HepG2 (cell line): ENCODE measurements around the gene RAPGEF6. TPM values are rescaled to one million over a fixed set of nuclear protein-coding genes. Genes with fewer than 3 reads are reported as not detected.

Source experiments
- ATAC-seq: fragments of 200-7000 bp; cut with Tn5 transposase; 3 replicates; pipeline ENCODE4 v1.9.1; 2020; ENCODE audit warnings: mild to moderate bottlenecking, moderate library complexity
- BruUV-seq: library from RNA; stranded (reverse); fragments of 400-500 nt; replicated peaks from 2 replicates; lab custom pipeline; 2021; lab: Mats Ljungman, UMichigan
- CTCF ChIA-PET: fragments of 300-600 bp; formaldehyde crosslinking; extraction: SDS; loops from one replicate; lab custom pipeline; 2021; ENCODE audit warnings: low total read pairs, inconsistent platforms, low intra/inter-chr PET ratio; lab: Yijun Ruan, JAX
- POLR2A ChIA-PET: fragments of 350-600 bp; sonication (Branson Sonifier 250); formaldehyde crosslinking; loops from one replicate; lab custom pipeline; 2020; ENCODE audit warnings: antibody characterized with exemption, inconsistent platforms; lab: Yijun Ruan, JAX
- DNase-seq: peaks from one replicate; pipeline ENCODE4 v3.0.0-alpha.2; 2015; ENCODE audit warnings: low spot score
- FAIRE-seq: peaks from 3 replicates; lab custom pipeline; 2011; peaks lifted over from hg19 to GRCh38; lab: Jason Lieb, UNC
- H2AFZ ChIP-seq: one replicate; pipeline ENCODE4 v1.6.1; 2011; ENCODE audit warnings: low read length, inconsistent platforms
- H3K27ac ChIP-seq: fragments of 300-600 bp; 3 replicates; pipeline ENCODE4 v1.8.0; 2011; ENCODE audit warnings: mixed run types, mild to moderate bottlenecking, mixed read lengths, low read length, inconsistent platforms; ENCODE audit not compliant: insufficient read depth; ENCODE audit errors: extremely low read length
- H3K27me3 ChIP-seq, 2 experiments: fragments of 200-600 bp in 1 of 2; 2 replicates in 1 of 2; 3 replicates in 1 of 2; pipeline versions ENCODE4 v1.6.0 to v1.8.0; 2011; ENCODE audit warnings: low read length in 2 of 2, mild to moderate bottlenecking in 2 of 2, moderate library complexity in 2 of 2, inconsistent platforms in 1 of 2; ENCODE audit not compliant: insufficient read depth in 2 of 2, control insufficient read depth in 1 of 2
- H3K36me3 ChIP-seq, 2 experiments: fragments of 200-600 bp in 1 of 2; replicated peaks in 1 of 2; 2 replicates in 1 of 2; 3 replicates in 1 of 2; pipeline versions ENCODE4 v1.5.1 to v1.8.0; 2011; ENCODE audit warnings: low read length in 2 of 2, inconsistent platforms in 1 of 2; ENCODE audit not compliant: insufficient read depth in 2 of 2, control insufficient read depth in 1 of 2
- H3K4me1 ChIP-seq: 2 replicates; pipeline ENCODE4 v1.5.1; 2012; ENCODE audit warnings: low read length, inconsistent platforms; ENCODE audit not compliant: insufficient read depth
- H3K4me2 ChIP-seq: 2 replicates; pipeline ENCODE4 v1.6.0; 2011; ENCODE audit warnings: low read depth, low read length, inconsistent platforms
- H3K4me3 ChIP-seq, 3 experiments: fragments of 200-600 bp in 1 of 3; sonication (generic), shearing (Covaris generic) in 1 of 3; replicated peaks in 1 of 3; 2 replicates each; pipeline ENCODE4 v1.5.1; 2011 to 2016; ENCODE audit warnings: low read length in 3 of 3, inconsistent platforms in 2 of 3, low read depth in 2 of 3, mild to moderate bottlenecking in 2 of 3, control low read depth in 1 of 3, mixed read lengths in 1 of 3; ENCODE audit not compliant: insufficient read depth in 1 of 3
- H3K79me2 ChIP-seq: one replicate; pipeline ENCODE4 v1.6.1; 2011; ENCODE audit warnings: low read length, inconsistent platforms; ENCODE audit not compliant: insufficient read depth
- H3K9ac ChIP-seq: 2 replicates; pipeline ENCODE4 v1.6.0; 2011; ENCODE audit warnings: mild to moderate bottlenecking, low read depth, low read length, inconsistent platforms; ENCODE audit not compliant: insufficient read depth
- H3K9me3 ChIP-seq: 2 replicates; pipeline ENCODE4 v1.5.1; 2012; ENCODE audit warnings: mild to moderate bottlenecking, low read length
- H4K20me1 ChIP-seq: 2 replicates; pipeline ENCODE4 v1.6.0; 2011; ENCODE audit warnings: inconsistent platforms, mild to moderate bottlenecking, low read length, moderate library complexity; ENCODE audit not compliant: insufficient read depth
- ATF7 ChIP-seq, 2 experiments: fragments of 450-650 bp in 1 of 2; sonication (generic) in 1 of 2; formaldehyde crosslinking in 1 of 2; IDR thresholded peaks; 2 replicates each; pipeline versions ENCODE4 v1.4.0 to v1.6.1; 2016 to 2020; ENCODE audit warnings: antibody characterized with exemption in 1 of 2, mild to moderate bottlenecking in 1 of 2, missing genetic modification reagents in 1 of 2
- DZIP1 ChIP-seq: sonication (generic); formaldehyde crosslinking; IDR thresholded peaks from 2 replicates; pipeline ENCODE4 v1.5.0; 2020; ENCODE audit warnings: mild to moderate bottlenecking, missing genetic modification reagents
- REXO4 ChIP-seq: sonication (generic); formaldehyde crosslinking; IDR thresholded peaks from 2 replicates; pipeline ENCODE4 v1.8.0; 2022; ENCODE audit warnings: missing genetic modification reagents, mild to moderate bottlenecking, borderline replicate concordance
- SRSF4 ChIP-seq: fragments of 200-400 bp; formaldehyde crosslinking; IDR thresholded peaks from one replicate; pipeline ENCODE4 v1.6.1; 2018; ENCODE audit warnings: mild to moderate bottlenecking, low read depth, low read length, moderate library complexity; ENCODE audit not compliant: poor library complexity, severe bottlenecking
- SRSF9 ChIP-seq: fragments of 200-400 bp; formaldehyde crosslinking; IDR thresholded peaks from 2 replicates; pipeline ENCODE4 v1.6.1; 2018; ENCODE audit warnings: borderline replicate concordance, mild to moderate bottlenecking, low read depth, low read length; ENCODE audit not compliant: insufficient read depth, poor library complexity, severe bottlenecking
- ZBTB4 ChIP-seq: sonication (generic); formaldehyde crosslinking; IDR thresholded peaks from 2 replicates; pipeline ENCODE4 v1.4.0; 2020; ENCODE audit warnings: missing genetic modification reagents, mild to moderate bottlenecking, borderline replicate concordance
- ZNF367 ChIP-seq: sonication (generic); formaldehyde crosslinking; IDR thresholded peaks from 2 replicates; pipeline ENCODE4 v1.4.0; 2020; ENCODE audit warnings: missing genetic modification reagents, borderline replicate concordance
- WGBS: methylation state at CpG from one replicate; pipeline ENCODE4 v1.1.6; 2017; ENCODE audit warnings: low lambda C conversion rate; 5-methylcytosine and 5-hydroxymethylcytosine counted together
- in situ Hi-C: cut with HindIII; loops from 2 replicates; pipeline ENCODE4 v1.10.0; 2017; ENCODE audit warnings: low pct_unique_long_range_greater_than_20kb; ENCODE audit not compliant: extremely low pct_ligation_motif_present
- intact Hi-C: fragments of 100-400 bp; cut with micrococcal nuclease; formaldehyde crosslinking; loops from one replicate; pipeline ENCODE4 v1.10.0; 2022; ENCODE audit not compliant: unreplicated experiment
- polyA plus RNA-seq, 8 experiments: library from polyadenylated mRNA; depleted of rRNA in 3 of 8; stranded (reverse) in 7 of 8; unstranded in 1 of 8; fragments of >200 nt; fragmentation: Illumina TruSeq in 4 of 8; extraction: Trizol in 4 of 8; gene quantifications; 2 replicates each; pipeline versions ENCODE4 v1.2.1 to v1.2.3, GENCODE V29; 2011 to 2016; ENCODE audit warnings: low read depth in 4 of 8, missing spikeins in 1 of 8, mixed read lengths in 1 of 8; ENCODE audit not compliant: insufficient read depth in 1 of 8
- total RNA-seq, 5 experiments: library from RNA; depleted of rRNA; stranded (reverse); fragments of >200 nt; fragmentation: Illumina TruSeq; extraction: Trizol; gene quantifications; 2 replicates each; pipeline ENCODE4 v1.2.3, GENCODE V29; 2016; ENCODE audit warnings: low read depth in 1 of 5

The RAPGEF6 gene
- total and polyA plus RNA-seq, 2 of the 13 experiments (the other 11 are each of a cell fraction or from before 2014, with no cell fraction given): 7.7 to 24.6 TPM

- TF ChIP-seq DZIP1: no peak
- no peak for TF ChIP-seq SRSF4
Measured at GRCh38 chr5:131389869-131390265, 245.2 kb downstream of the RAPGEF6 start (continued).

GRCh38 chr5:131389096-131389868, 245.7 kb downstream of the RAPGEF6 start:
- FAIRE-seq (no peak), ATAC-seq (no peak), DNase-seq (no peak)
- WGBS: 99% methylated on average over 4 of the region's 4 CpGs
- ChIA-PET CTCF (no interaction called here), POLR2A (no interaction called here)
- Histone ChIP-seq H3K36me3 (peaks cover 10 to 37% of the 10 kb centered on the region in 2 experiments; a peak in 4 of 5 replicates), H3K27ac (no peak overlapping the region), H3K4me3 (no peak overlapping the region), H2AFZ (no peak overlapping the region), H4K20me1 (no peaks in the 10 kb centered on the region), H3K27me3 (no peaks in the 10 kb centered on the region), H3K79me2 (no peaks in the 10 kb centered on the region), H3K4me1 (peaks cover 40% of the 10 kb centered on the region), H3K4me2 (no peak overlapping the region), H3K9ac (no peak overlapping the region), H3K9me3 (no peaks in the 10 kb centered on the region)
- intact Hi-C loops: no loop called here
- in situ Hi-C loops: loop anchor here (25.0 kb wide), 1 partner anchor 502 kb away; no protein-coding TSS in a partner anchor
- TF ChIP-seq REXO4 (CRISPR knock-in tag): no peak
- TF ChIP-seq SRSF9: no peak
- no peak for TF ChIP-seq ZNF367 (CRISPR knock-in tag)
- no peak for TF ChIP-seq ZBTB4 (CRISPR knock-in tag)
- TF ChIP-seq ATF7 (IDR thresholded peaks at IDR 0.05): 0 out of 2 replicates have a peak, but pooled peaks have one; percentile 15
- TF ChIP-seq ATF7 (CRISPR knock-in tag; IDR thresholded peaks at IDR 0.05): no peak
- BruUV-seq: no TSS peak
